ENCODE results near the gene TATDN2. TPM values are rescaled to one million over a fixed set of nuclear protein-coding genes. Genes with fewer than 3 reads are reported as not detected.

Gene TATDN2
- polyA plus RNA-seq, 1 experiment: 14.9 TPM

DNA sequence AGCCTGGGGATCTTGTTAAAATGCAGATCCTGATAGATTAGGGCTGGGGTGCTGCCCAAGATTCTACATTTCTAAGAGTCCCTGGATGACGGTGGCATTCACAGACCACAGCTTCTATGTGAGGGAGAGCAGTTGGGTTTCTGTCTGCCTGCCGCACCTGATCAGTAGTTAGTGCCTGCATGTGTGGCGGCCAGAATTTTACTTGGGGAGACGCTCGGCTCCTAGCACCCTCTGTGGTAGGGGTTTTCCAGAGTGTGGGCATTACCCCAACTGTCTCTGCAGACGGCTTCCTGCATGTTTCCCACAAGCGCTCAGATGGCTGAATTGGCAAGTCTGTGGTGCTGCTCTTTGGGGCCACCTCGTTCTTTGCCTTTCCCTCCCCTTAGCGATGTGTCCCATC lies 36.2 kb downstream of the TATDN2 start:
- Histone ChIP-seq H3K36me3 (ENCODE audit: control insufficient read depth, insufficient read depth, low read length) (peaks cover 23% of the 10 kb centered on the region), H3K4me3 (ENCODE audit: low read depth, low read length) (no peak overlapping the region), H3K27me3 (ENCODE audit: control insufficient read depth, insufficient read depth, low read length) (no peaks in the 10 kb centered on the region)
- CTCF ChIA-PET: interaction anchor here (1.1 to 1.6 kb wide), 2 partner anchors 10 to 21 kb away, joined by 3 to 5 read pairs; no protein-coding TSS in a partner anchor
- DNase-seq (ENCODE audit: low read depth): no peak
- TF ChIP-seq, protein P1, sequence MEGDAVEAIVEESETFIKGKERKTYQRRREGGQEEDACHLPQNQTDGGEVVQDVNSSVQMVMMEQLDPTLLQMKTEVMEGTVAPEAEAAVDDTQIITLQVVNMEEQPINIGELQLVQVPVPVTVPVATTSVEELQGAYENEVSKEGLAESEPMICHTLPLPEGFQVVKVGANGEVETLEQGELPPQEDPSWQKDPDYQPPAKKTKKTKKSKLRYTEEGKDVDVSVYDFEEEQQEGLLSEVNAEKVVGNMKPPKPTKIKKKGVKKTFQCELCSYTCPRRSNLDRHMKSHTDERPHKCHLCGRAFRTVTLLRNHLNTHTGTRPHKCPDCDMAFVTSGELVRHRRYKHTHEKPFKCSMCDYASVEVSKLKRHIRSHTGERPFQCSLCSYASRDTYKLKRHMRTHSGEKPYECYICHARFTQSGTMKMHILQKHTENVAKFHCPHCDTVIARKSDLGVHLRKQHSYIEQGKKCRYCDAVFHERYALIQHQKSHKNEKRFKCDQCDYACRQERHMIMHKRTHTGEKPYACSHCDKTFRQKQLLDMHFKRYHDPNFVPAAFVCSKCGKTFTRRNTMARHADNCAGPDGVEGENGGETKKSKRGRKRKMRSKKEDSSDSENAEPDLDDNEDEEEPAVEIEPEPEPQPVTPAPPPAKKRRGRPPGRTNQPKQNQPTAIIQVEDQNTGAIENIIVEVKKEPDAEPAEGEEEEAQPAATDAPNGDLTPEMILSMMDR (IDR thresholded peaks at IDR 0.05; ENCODE audit: insufficient read depth, low read depth, low read length): no peak
- POLR2A ChIA-PET: no interaction called here

GRCh38 chr3:10285272-10286132 lies 37.2 kb downstream of the TATDN2 start:
- Histone ChIP-seq H3K27me3 (ENCODE audit: control insufficient read depth, insufficient read depth, low read length) (no peaks in the 10 kb centered on the region), H3K4me3 (ENCODE audit: low read depth, low read length) (no peak overlapping the region), H3K36me3 (ENCODE audit: control insufficient read depth, insufficient read depth, low read length) (peaks cover 23% of the 10 kb centered on the region)
- POLR2A ChIA-PET: no interaction called here
- CTCF ChIA-PET: no interaction called here
- DNase-seq (ENCODE audit: low read depth): no peak
- TF ChIP-seq, protein P1 (IDR thresholded peaks at IDR 0.05; ENCODE audit: insufficient read depth, low read depth, low read length): no peak

GRCh38 chr3:10286133-10286524 lies 37.9 kb downstream of the TATDN2 start:
- no peak overlapping the region for H3K4me3 ChIP-seq (ENCODE audit: low read depth, low read length)
- no peaks in the 10 kb centered on the region for H3K27me3 ChIP-seq (ENCODE audit: control insufficient read depth, insufficient read depth, low read length)
- DNase-seq (ENCODE audit: low read depth): no peak
- CTCF ChIA-PET: no interaction called here
- peaks cover 19% of the 10 kb centered on the region for H3K36me3 ChIP-seq (ENCODE audit: control insufficient read depth, insufficient read depth, low read length)
- POLR2A ChIA-PET: no interaction called here
- TF ChIP-seq, protein P1 (IDR thresholded peaks at IDR 0.05; ENCODE audit: insufficient read depth, low read depth, low read length): no peak

GRCh38 chr3:10286596-10287295 lies 38.5 kb downstream of the TATDN2 start:
- DNase-seq (ENCODE audit: low read depth): no peak
- no peak overlapping the region for H3K4me3 ChIP-seq (ENCODE audit: low read depth, low read length)
- ChIA-PET POLR2A (no interaction called here), CTCF (no interaction called here)
- TF ChIP-seq, protein P1 (IDR thresholded peaks at IDR 0.05; ENCODE audit: insufficient read depth, low read depth, low read length): no peak
- no peaks in the 10 kb centered on the region for H3K27me3 ChIP-seq (ENCODE audit: control insufficient read depth, insufficient read depth, low read length)
- peaks cover 19% of the 10 kb centered on the region for H3K36me3 ChIP-seq (ENCODE audit: control insufficient read depth, insufficient read depth, low read length)

DNA sequence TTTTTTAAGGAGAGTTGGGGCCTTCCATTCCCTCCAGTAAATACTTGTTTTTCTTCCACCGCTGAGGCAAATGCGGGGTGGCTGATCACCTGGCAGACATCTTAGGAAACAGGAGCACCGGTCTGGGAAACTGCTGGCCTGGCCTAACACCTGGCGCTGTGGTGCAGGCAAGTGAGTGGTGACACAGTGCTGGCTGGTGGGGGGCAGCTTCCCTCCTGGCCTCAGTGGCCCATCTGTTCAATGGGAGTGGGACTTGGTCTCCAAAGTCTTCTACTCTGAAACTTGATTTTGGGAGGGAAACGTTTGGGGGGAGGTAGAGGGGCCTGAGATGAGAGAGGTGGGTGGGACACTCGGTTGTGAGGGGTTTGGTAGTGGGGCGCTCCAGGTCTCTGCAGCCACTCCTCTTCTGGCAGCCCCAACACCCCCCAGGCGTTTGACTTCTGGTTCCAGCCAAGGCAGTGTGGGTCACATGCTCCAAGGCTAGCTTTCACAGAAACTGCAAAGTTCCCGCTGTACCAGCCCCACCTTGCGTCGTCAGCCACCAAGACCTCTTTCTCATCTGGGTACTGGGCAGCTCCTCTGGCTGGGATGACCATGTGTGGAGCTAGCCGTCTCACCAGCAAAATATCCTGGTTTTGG lies 39.8 kb downstream of the TATDN2 start:
- no peaks in the 10 kb centered on the region for H3K27me3 ChIP-seq (ENCODE audit: control insufficient read depth, insufficient read depth, low read length)
- no peak for DNase-seq (ENCODE audit: low read depth)
- H3K4me3 ChIP-seq (ENCODE audit: low read depth, low read length): no peak overlapping the region
- TF ChIP-seq, protein P1 (IDR thresholded peaks at IDR 0.05; ENCODE audit: insufficient read depth, low read depth, low read length): no peak
- POLR2A ChIA-PET: no interaction called here
- CTCF ChIA-PET: interaction anchor here (2.5 kb wide), 1 partner anchor 25 kb away, joined by 9 read pairs; no protein-coding TSS in a partner anchor
- peaks cover 19% of the 10 kb centered on the region for H3K36me3 ChIP-seq (ENCODE audit: control insufficient read depth, insufficient read depth, low read length)

Data from BJ (cell line).